ENCODE data around the gene ALDOC.

The ALDOC gene

GRCh38 chr17:28620010-28620409 is 43.3 kb upstream of the ALDOC start:
- H3K9ac ChIP-seq (ENCODE audit: low read length): no peak overlapping the region
- H3K4me1 ChIP-seq (ENCODE audit: control insufficient read depth, insufficient read depth, low read depth, low read length): no peaks in the 10 kb centered on the region
- H3K36me3 ChIP-seq (ENCODE audit: control insufficient read depth in 1 of 2, insufficient read depth in 2 of 2, low read depth in 1 of 2, low read length in 2 of 2): peaks cover 64 to 97% of the 10 kb centered on the region in 2 experiments
- H2BK120ac ChIP-seq (ENCODE audit: low read depth, low read length): no peak overlapping the region
- WGBS: 96% methylated on average over 2 of the region's 2 CpGs
- H3K27me3 ChIP-seq (ENCODE audit: control insufficient read depth in 1 of 2, insufficient read depth in 1 of 2, low read length in 2 of 2): no peaks in the 10 kb centered on the region
- H3K23ac ChIP-seq (ENCODE audit: low read length in 2 of 2): no peak overlapping the region
- DNase-seq: no peak
- H4K8ac ChIP-seq (ENCODE audit: low read length): no peak overlapping the region
- H3K4ac ChIP-seq (ENCODE audit: low read depth in 1 of 2, low read length in 2 of 2): no peak overlapping the region
- no peak overlapping the region for H2BK12ac ChIP-seq (ENCODE audit: low read length in 2 of 2)
- no peaks in the 10 kb centered on the region for H3K9me3 ChIP-seq (ENCODE audit: control insufficient read depth, low read length)
- no peak overlapping the region for H2AFZ ChIP-seq (ENCODE audit: low read depth, low read length)
- no peak overlapping the region for H3K27ac ChIP-seq (ENCODE audit: low read length, poor library complexity, severe bottlenecking)
- no peak overlapping the region for H3K4me2 ChIP-seq (ENCODE audit: low read length, poor library complexity, severe bottlenecking)
- no peak overlapping the region for H3K14ac ChIP-seq (ENCODE audit: low read length in 2 of 2)
- peaks cover 27% of the 10 kb centered on the region for H3K79me1 ChIP-seq (replicated peaks; ENCODE audit: low read length, poor library complexity, severe bottlenecking)
- H3K18ac ChIP-seq (ENCODE audit: low read depth in 1 of 2, low read length in 2 of 2): no peak overlapping the region
- no peak overlapping the region for H2BK5ac ChIP-seq (ENCODE audit: low read depth, low read length, poor library complexity, severe bottlenecking)
- H2BK15ac ChIP-seq (ENCODE audit: low read depth, poor library complexity, severe bottlenecking): no peak overlapping the region
- H4K91ac ChIP-seq (ENCODE audit: low read length): no peak overlapping the region
- H2AK5ac ChIP-seq (ENCODE audit: low read length, severe bottlenecking): no peak overlapping the region
- no peak overlapping the region for H3K4me3 ChIP-seq (ENCODE audit: insufficient read depth in 1 of 2, low read depth in 1 of 2, low read length in 2 of 2)

- Histone ChIP-seq H3K4me2 (ENCODE audit: low read length, poor library complexity, severe bottlenecking) (no peak overlapping the region), H2BK5ac (ENCODE audit: low read depth, low read length, poor library complexity, severe bottlenecking) (no peak overlapping the region), H3K4me1 (ENCODE audit: control insufficient read depth, insufficient read depth, low read depth, low read length) (no peaks in the 10 kb centered on the region), H2BK15ac (ENCODE audit: low read depth, poor library complexity, severe bottlenecking) (no peak overlapping the region), H3K79me1 (replicated peaks; ENCODE audit: low read length, poor library complexity, severe bottlenecking) (peaks cover 16% of the 10 kb centered on the region), H3K23ac (ENCODE audit: low read length in 2 of 2) (no peak overlapping the region), H3K36me3 (ENCODE audit: control insufficient read depth in 1 of 2, insufficient read depth in 2 of 2, low read depth in 1 of 2, low read length in 2 of 2) (peaks cover 71 to 98% of the 10 kb centered on the region in 2 experiments), H3K4me3 (ENCODE audit: insufficient read depth in 1 of 2, low read depth in 1 of 2, low read length in 2 of 2) (no peak overlapping the region), H3K4ac (ENCODE audit: low read depth in 1 of 2, low read length in 2 of 2) (no peak overlapping the region), H3K27ac (ENCODE audit: low read length, poor library complexity, severe bottlenecking) (no peak overlapping the region), H3K18ac (ENCODE audit: low read depth in 1 of 2, low read length in 2 of 2) (no peak overlapping the region), H3K27me3 (ENCODE audit: control insufficient read depth in 1 of 2, insufficient read depth in 1 of 2, low read length in 2 of 2) (no peaks in the 10 kb centered on the region), H2AK5ac (ENCODE audit: low read length, severe bottlenecking) (no peak overlapping the region), H2BK120ac (ENCODE audit: low read depth, low read length) (no peak overlapping the region), H2BK12ac (ENCODE audit: low read length in 2 of 2) (no peak overlapping the region), H4K8ac (ENCODE audit: low read length) (no peak overlapping the region), H2AFZ (ENCODE audit: low read depth, low read length) (no peak overlapping the region), H3K9me3 (ENCODE audit: control insufficient read depth, low read length) (no peaks in the 10 kb centered on the region), H3K9ac (ENCODE audit: low read length) (no peak overlapping the region), H3K14ac (ENCODE audit: low read length in 2 of 2) (no peak overlapping the region), H4K91ac (ENCODE audit: low read length) (no peak overlapping the region)
- no peak for DNase-seq
- WGBS: 100% methylated on average over 2 of the region's 3 CpGs
Observed at GRCh38 chr17:28618464-28618863, 41.8 kb upstream of the ALDOC start.

GRCh38 chr17:28616281-28616680 is 39.6 kb upstream of the ALDOC start:
- no peak overlapping the region for H3K4ac ChIP-seq (ENCODE audit: low read depth in 1 of 2, low read length in 2 of 2)
- H2AFZ ChIP-seq (ENCODE audit: low read depth, low read length): no peak overlapping the region
- no peak overlapping the region for H4K8ac ChIP-seq (ENCODE audit: low read length)
- H2BK15ac ChIP-seq (ENCODE audit: low read depth, poor library complexity, severe bottlenecking): no peak overlapping the region
- H4K91ac ChIP-seq (ENCODE audit: low read length): no peak overlapping the region
- peaks cover 7% of the 10 kb centered on the region for H3K79me1 ChIP-seq (replicated peaks; ENCODE audit: low read length, poor library complexity, severe bottlenecking)
- no peak overlapping the region for H3K14ac ChIP-seq (ENCODE audit: low read length in 2 of 2)
- no peak overlapping the region for H3K9ac ChIP-seq (ENCODE audit: low read length)
- H2AK5ac ChIP-seq (ENCODE audit: low read length, severe bottlenecking): no peak overlapping the region
- H3K9me3 ChIP-seq (ENCODE audit: control insufficient read depth, low read length): no peaks in the 10 kb centered on the region
- H3K18ac ChIP-seq (ENCODE audit: low read depth in 1 of 2, low read length in 2 of 2): no peak overlapping the region
- 88% methylated on average over 7 of the region's 7 CpGs for WGBS
- no peak overlapping the region for H2BK12ac ChIP-seq (ENCODE audit: low read length in 2 of 2)
- no peaks in the 10 kb centered on the region for H3K4me1 ChIP-seq (ENCODE audit: control insufficient read depth, insufficient read depth, low read depth, low read length)
- H3K4me3 ChIP-seq (ENCODE audit: insufficient read depth in 1 of 2, low read depth in 1 of 2, low read length in 2 of 2): no peak overlapping the region
- H2BK5ac ChIP-seq (ENCODE audit: low read depth, low read length, poor library complexity, severe bottlenecking): no peak overlapping the region
- H3K23ac ChIP-seq (ENCODE audit: low read length in 2 of 2): no peak overlapping the region
- H3K36me3 ChIP-seq (ENCODE audit: control insufficient read depth in 1 of 2, insufficient read depth in 2 of 2, low read depth in 1 of 2, low read length in 2 of 2): peaks cover 73 to 99% of the 10 kb centered on the region in 2 experiments
- no peak overlapping the region for H3K4me2 ChIP-seq (ENCODE audit: low read length, poor library complexity, severe bottlenecking)
- no peaks in the 10 kb centered on the region for H3K27me3 ChIP-seq (ENCODE audit: control insufficient read depth in 1 of 2, insufficient read depth in 1 of 2, low read length in 2 of 2)
- H2BK120ac ChIP-seq (ENCODE audit: low read depth, low read length): no peak overlapping the region
- DNase-seq: no peak
- no peak overlapping the region for H3K27ac ChIP-seq (ENCODE audit: low read length, poor library complexity, severe bottlenecking)

GRCh38 chr17:28615260-28615940 is 38.7 kb upstream of the ALDOC start:
- peaks cover 69 to 99% of the 10 kb centered on the region in 2 experiments for H3K36me3 ChIP-seq (ENCODE audit: control insufficient read depth in 1 of 2, insufficient read depth in 2 of 2, low read depth in 1 of 2, low read length in 2 of 2)
- H2AFZ ChIP-seq (ENCODE audit: low read depth, low read length): no peak overlapping the region
- no peak overlapping the region for H4K8ac ChIP-seq (ENCODE audit: low read length)
- H3K14ac ChIP-seq (ENCODE audit: low read length in 2 of 2): no peak overlapping the region
- H2BK12ac ChIP-seq (ENCODE audit: low read length in 2 of 2): no peak overlapping the region
- no peak overlapping the region for H3K4me2 ChIP-seq (ENCODE audit: low read length, poor library complexity, severe bottlenecking)
- peaks cover 5% of the 10 kb centered on the region for H3K79me1 ChIP-seq (replicated peaks; ENCODE audit: low read length, poor library complexity, severe bottlenecking)
- H2AK5ac ChIP-seq (ENCODE audit: low read length, severe bottlenecking): no peak overlapping the region
- no peak overlapping the region for H3K9ac ChIP-seq (ENCODE audit: low read length)
- H2BK15ac ChIP-seq (ENCODE audit: low read depth, poor library complexity, severe bottlenecking): no peak overlapping the region
- H3K4me3 ChIP-seq (ENCODE audit: insufficient read depth in 1 of 2, low read depth in 1 of 2, low read length in 2 of 2): no peak overlapping the region
- H3K23ac ChIP-seq (ENCODE audit: low read length in 2 of 2): no peak overlapping the region
- no peak overlapping the region for H4K91ac ChIP-seq (ENCODE audit: low read length)
- WGBS: 98% methylated on average over 3 of the region's 4 CpGs
- no peaks in the 10 kb centered on the region for H3K4me1 ChIP-seq (ENCODE audit: control insufficient read depth, insufficient read depth, low read depth, low read length)
- H3K27me3 ChIP-seq (ENCODE audit: control insufficient read depth in 1 of 2, insufficient read depth in 1 of 2, low read length in 2 of 2): no peaks in the 10 kb centered on the region
- H3K18ac ChIP-seq (ENCODE audit: low read depth in 1 of 2, low read length in 2 of 2): no peak overlapping the region
- H2BK5ac ChIP-seq (ENCODE audit: low read depth, low read length, poor library complexity, severe bottlenecking): no peak overlapping the region
- no peak overlapping the region for H3K27ac ChIP-seq (ENCODE audit: low read length, poor library complexity, severe bottlenecking)
- H3K4ac ChIP-seq (ENCODE audit: low read depth in 1 of 2, low read length in 2 of 2): no peak overlapping the region
- no peak for DNase-seq
- H3K9me3 ChIP-seq (ENCODE audit: control insufficient read depth, low read length): no peaks in the 10 kb centered on the region
- H2BK120ac ChIP-seq (ENCODE audit: low read depth, low read length): no peak overlapping the region
